Measurements from ENCODE around the gene MRFAP1. TPM values are rescaled to one million over a fixed set of nuclear protein-coding genes. Genes with fewer than 3 reads are reported as not detected.
"Not testable (repeated sequence)": the region's sequence is repeated elsewhere in the genome, so short reads cannot be mapped to it uniquely, and the experiment has no call there.

MRFAP1 gene
- polyA plus RNA-seq, 1 donor from 2014 or later, result 322 TPM

DNA sequence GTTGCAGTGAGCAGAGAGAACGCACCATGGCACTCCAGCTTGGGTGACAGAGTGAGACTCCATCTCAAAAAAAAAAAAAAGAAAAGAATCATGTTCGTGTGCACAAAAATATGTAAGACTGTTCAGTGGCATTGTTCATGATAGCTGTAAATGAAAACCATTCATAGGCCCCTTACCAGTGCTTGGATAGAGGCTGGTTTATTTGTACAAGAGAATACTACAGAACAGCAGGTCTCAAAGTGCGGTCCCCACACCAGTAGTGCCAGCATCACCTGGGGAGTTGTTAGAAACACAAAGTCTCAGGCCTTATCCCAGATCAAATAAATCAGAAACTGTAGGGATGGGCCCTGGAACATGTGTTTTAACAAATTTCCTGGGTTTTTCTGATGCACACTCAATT lies 12.7 kb upstream of the MRFAP1 start:
- H3K79me2 ChIP-seq (replicated peaks; ENCODE audit: insufficient read depth, low read length), result no peaks in the 10 kb centered on the region
- no peak overlapping the region for H3K27ac ChIP-seq (ENCODE audit: low read length)
- no peak overlapping the region for H3K4me2 ChIP-seq (ENCODE audit: low read length)
- no peaks in the 10 kb centered on the region for H3K9me3 ChIP-seq (ENCODE audit: low read length)
- H3K9ac ChIP-seq (ENCODE audit: low read length), result no peak overlapping the region
- H3K9me2 ChIP-seq (ENCODE audit: insufficient read depth, low read length), result no peaks in the 10 kb centered on the region
- H3K4me3 ChIP-seq (ENCODE audit: low read length), result no peak overlapping the region
- no peaks in the 10 kb centered on the region for H3F3A ChIP-seq (ENCODE audit: insufficient read depth, low read length, poor library complexity, severe bottlenecking)
- H3K36me3 ChIP-seq (ENCODE audit: insufficient read depth, low read length), result no peaks in the 10 kb centered on the region
- H3K27me3 ChIP-seq (ENCODE audit: insufficient read depth, low read depth, low read length), result no peaks in the 10 kb centered on the region
- no peaks in the 10 kb centered on the region for H4K20me1 ChIP-seq (ENCODE audit: insufficient read depth)
- no peak for TF ChIP-seq EP300 (conservative IDR thresholded peaks at IDR 0.05; ENCODE audit: poor library complexity, severe bottlenecking)
- TF ChIP-seq TAF1 (IDR thresholded peaks at IDR 0.05; ENCODE audit: low read depth), result no peak
- no peak for TF ChIP-seq SMC3 (conservative IDR thresholded peaks at IDR 0.05; ENCODE audit: poor library complexity)
- TF ChIP-seq, protein P1, sequence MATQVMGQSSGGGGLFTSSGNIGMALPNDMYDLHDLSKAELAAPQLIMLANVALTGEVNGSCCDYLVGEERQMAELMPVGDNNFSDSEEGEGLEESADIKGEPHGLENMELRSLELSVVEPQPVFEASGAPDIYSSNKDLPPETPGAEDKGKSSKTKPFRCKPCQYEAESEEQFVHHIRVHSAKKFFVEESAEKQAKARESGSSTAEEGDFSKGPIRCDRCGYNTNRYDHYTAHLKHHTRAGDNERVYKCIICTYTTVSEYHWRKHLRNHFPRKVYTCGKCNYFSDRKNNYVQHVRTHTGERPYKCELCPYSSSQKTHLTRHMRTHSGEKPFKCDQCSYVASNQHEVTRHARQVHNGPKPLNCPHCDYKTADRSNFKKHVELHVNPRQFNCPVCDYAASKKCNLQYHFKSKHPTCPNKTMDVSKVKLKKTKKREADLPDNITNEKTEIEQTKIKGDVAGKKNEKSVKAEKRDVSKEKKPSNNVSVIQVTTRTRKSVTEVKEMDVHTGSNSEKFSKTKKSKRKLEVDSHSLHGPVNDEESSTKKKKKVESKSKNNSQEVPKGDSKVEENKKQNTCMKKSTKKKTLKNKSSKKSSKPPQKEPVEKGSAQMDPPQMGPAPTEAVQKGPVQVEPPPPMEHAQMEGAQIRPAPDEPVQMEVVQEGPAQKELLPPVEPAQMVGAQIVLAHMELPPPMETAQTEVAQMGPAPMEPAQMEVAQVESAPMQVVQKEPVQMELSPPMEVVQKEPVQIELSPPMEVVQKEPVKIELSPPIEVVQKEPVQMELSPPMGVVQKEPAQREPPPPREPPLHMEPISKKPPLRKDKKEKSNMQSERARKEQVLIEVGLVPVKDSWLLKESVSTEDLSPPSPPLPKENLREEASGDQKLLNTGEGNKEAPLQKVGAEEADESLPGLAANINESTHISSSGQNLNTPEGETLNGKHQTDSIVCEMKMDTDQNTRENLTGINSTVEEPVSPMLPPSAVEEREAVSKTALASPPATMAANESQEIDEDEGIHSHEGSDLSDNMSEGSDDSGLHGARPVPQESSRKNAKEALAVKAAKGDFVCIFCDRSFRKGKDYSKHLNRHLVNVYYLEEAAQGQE (IDR thresholded peaks at IDR 0.05; ENCODE audit: borderline replicate concordance), result no peak
- TF ChIP-seq POLR2AphosphoS5 (IDR thresholded peaks at IDR 0.05), result no peak
- no peak for TF ChIP-seq EZH2 (IDR thresholded peaks at IDR 0.05; ENCODE audit: borderline replicate concordance, insufficient read depth, low read length, poor library complexity, severe bottlenecking)
- TF ChIP-seq, protein P2, sequence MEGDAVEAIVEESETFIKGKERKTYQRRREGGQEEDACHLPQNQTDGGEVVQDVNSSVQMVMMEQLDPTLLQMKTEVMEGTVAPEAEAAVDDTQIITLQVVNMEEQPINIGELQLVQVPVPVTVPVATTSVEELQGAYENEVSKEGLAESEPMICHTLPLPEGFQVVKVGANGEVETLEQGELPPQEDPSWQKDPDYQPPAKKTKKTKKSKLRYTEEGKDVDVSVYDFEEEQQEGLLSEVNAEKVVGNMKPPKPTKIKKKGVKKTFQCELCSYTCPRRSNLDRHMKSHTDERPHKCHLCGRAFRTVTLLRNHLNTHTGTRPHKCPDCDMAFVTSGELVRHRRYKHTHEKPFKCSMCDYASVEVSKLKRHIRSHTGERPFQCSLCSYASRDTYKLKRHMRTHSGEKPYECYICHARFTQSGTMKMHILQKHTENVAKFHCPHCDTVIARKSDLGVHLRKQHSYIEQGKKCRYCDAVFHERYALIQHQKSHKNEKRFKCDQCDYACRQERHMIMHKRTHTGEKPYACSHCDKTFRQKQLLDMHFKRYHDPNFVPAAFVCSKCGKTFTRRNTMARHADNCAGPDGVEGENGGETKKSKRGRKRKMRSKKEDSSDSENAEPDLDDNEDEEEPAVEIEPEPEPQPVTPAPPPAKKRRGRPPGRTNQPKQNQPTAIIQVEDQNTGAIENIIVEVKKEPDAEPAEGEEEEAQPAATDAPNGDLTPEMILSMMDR (IDR thresholded peaks at IDR 0.05; ENCODE audit: poor library complexity, severe bottlenecking), result no peak
- no peak for TF ChIP-seq MXI1 (conservative IDR thresholded peaks at IDR 0.05; ENCODE audit: poor library complexity, severe bottlenecking)
- TF ChIP-seq RAD21 (conservative IDR thresholded peaks at IDR 0.05), result no peak
- H2AFZ ChIP-seq (ENCODE audit: low read depth, low read length), result no peak overlapping the region

DNA sequence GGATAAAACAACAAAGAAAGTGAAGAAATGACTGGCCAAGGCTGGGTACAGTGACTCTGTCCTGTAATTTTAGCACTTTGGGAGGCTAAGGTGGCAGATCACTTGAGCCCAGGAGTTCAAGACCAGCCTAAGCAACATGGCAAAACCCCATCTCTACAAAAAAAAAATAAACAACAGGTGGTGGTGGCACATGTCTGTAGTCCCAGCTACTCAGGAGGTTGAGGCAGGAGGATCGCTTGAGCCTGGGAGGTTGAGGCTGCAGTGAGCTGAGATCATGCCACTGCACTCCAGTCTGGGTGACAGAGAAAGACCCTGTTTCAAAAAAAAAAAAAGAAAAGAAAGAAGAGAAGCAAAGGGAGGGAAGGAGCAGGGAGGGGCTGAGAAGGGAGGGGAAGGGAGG lies 12.0 kb upstream of the MRFAP1 start:
- not testable (repeated sequence) for H3K4me3 ChIP-seq (ENCODE audit: low read length); H4K20me1 ChIP-seq (ENCODE audit: insufficient read depth); H3K9me3 ChIP-seq (ENCODE audit: low read length); H3K4me2 ChIP-seq (ENCODE audit: low read length); H2AFZ ChIP-seq (ENCODE audit: low read depth, low read length); H3F3A ChIP-seq (ENCODE audit: insufficient read depth, low read length, poor library complexity, severe bottlenecking); H3K27me3 ChIP-seq (ENCODE audit: insufficient read depth, low read depth, low read length); H3K27ac ChIP-seq (ENCODE audit: low read length); H3K36me3 ChIP-seq (ENCODE audit: insufficient read depth, low read length); H3K9me2 ChIP-seq (ENCODE audit: insufficient read depth, low read length); H3K9ac ChIP-seq (ENCODE audit: low read length); H3K79me2 ChIP-seq (replicated peaks; ENCODE audit: insufficient read depth, low read length)

DNA sequence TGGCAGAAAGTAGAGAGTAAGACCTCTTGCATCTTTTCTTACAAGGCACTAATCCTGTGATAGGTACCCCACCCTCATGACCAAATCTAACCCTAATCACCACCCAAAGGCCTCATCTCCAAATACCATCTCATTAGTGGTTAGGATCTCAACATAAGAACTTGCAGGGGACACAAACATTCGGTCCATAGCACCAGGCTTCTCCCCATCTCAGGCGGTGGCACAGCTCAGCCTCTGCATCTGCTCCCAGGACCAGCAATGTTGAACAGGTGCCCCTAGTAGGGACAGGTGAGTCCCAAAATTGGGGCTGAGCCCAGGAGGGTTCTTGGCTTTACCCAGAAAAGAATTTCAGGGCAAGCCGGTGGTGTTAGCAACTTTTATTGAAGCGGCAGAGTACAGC lies 8.4 kb upstream of the MRFAP1 start:
- H3K79me2 ChIP-seq (replicated peaks; ENCODE audit: insufficient read depth, low read length), result no peaks in the 10 kb centered on the region
- H3F3A ChIP-seq (ENCODE audit: insufficient read depth, low read length, poor library complexity, severe bottlenecking), result no peaks in the 10 kb centered on the region
- no peaks in the 10 kb centered on the region for H4K20me1 ChIP-seq (ENCODE audit: insufficient read depth)
- H3K27me3 ChIP-seq (ENCODE audit: insufficient read depth, low read depth, low read length), result no peaks in the 10 kb centered on the region
- no peaks in the 10 kb centered on the region for H3K9me3 ChIP-seq (ENCODE audit: low read length)
- no peak overlapping the region for H3K4me3 ChIP-seq (ENCODE audit: low read length)
- H3K9ac ChIP-seq (ENCODE audit: low read length), result no peak overlapping the region
- no peaks in the 10 kb centered on the region for H3K36me3 ChIP-seq (ENCODE audit: insufficient read depth, low read length)
- no peak overlapping the region for H2AFZ ChIP-seq (ENCODE audit: low read depth, low read length)
- H3K27ac ChIP-seq (ENCODE audit: low read length), result no peak overlapping the region
- H3K9me2 ChIP-seq (ENCODE audit: insufficient read depth, low read length), result no peaks in the 10 kb centered on the region
- no peak overlapping the region for H3K4me2 ChIP-seq (ENCODE audit: low read length)
- no peak for TF ChIP-seq TAF1 (IDR thresholded peaks at IDR 0.05; ENCODE audit: low read depth)
- TF ChIP-seq, protein P1 (IDR thresholded peaks at IDR 0.05; ENCODE audit: borderline replicate concordance), result no peak
- TF ChIP-seq, protein P2 (IDR thresholded peaks at IDR 0.05; ENCODE audit: poor library complexity, severe bottlenecking), result no peak
- TF ChIP-seq RAD21 (conservative IDR thresholded peaks at IDR 0.05), result no peak
- no peak for TF ChIP-seq EZH2 (IDR thresholded peaks at IDR 0.05; ENCODE audit: borderline replicate concordance, insufficient read depth, low read length, poor library complexity, severe bottlenecking)
- TF ChIP-seq EP300 (conservative IDR thresholded peaks at IDR 0.05; ENCODE audit: poor library complexity, severe bottlenecking), result no peak
- TF ChIP-seq SMC3 (conservative IDR thresholded peaks at IDR 0.05; ENCODE audit: poor library complexity), result no peak
- no peak for TF ChIP-seq MXI1 (conservative IDR thresholded peaks at IDR 0.05; ENCODE audit: poor library complexity, severe bottlenecking)
- TF ChIP-seq POLR2AphosphoS5 (IDR thresholded peaks at IDR 0.05), result no peak

Measured in neural cell (in vitro differentiated cells).